Epithelial cell of proximal tubule (primary cell): Measurements from ENCODE around the gene IQSEC1. TPM values are rescaled to one million over a fixed set of nuclear protein-coding genes. Genes with fewer than 3 reads are reported as not detected.

Experiments
- DNase-seq: peaks from one replicate; pipeline ENCODE4 v3.0.0-alpha.2; 2011; ENCODE audit warnings: low read depth
- H3K4me3 ChIP-seq: 2 replicates; pipeline ENCODE4 v1.5.1; 2011; ENCODE audit warnings: low read depth, mild to moderate bottlenecking, low read length
- CTCF ChIP-seq: conservative IDR thresholded peaks from 2 replicates; pipeline ENCODE4 v1.5.1; 2012; ENCODE audit warnings: low read depth, mild to moderate bottlenecking, low read length
- total RNA-seq: library from RNA; depleted of rRNA; stranded (reverse); fragments of >200 nt; gene quantifications from 2 replicates; pipeline ENCODE4 v1.2.3, GENCODE V29; 2015

The IQSEC1 gene
- total RNA-seq, 1 donor from 2014 or later, result 8.8 TPM

- TF ChIP-seq CTCF, result no peak
- no peak for DNase-seq
- H3K4me3 ChIP-seq, result no peak overlapping the region
Measured at GRCh38 chr3:12935023-12935860, 138.0 kb downstream of the IQSEC1 start.

GRCh38 chr3:12934431-12934830 lies 138.8 kb downstream of the IQSEC1 start:
- DNase-seq, result no peak
- no peak overlapping the region for H3K4me3 ChIP-seq
- no peak for TF ChIP-seq CTCF

- TF ChIP-seq CTCF, result no peak
- no peak for DNase-seq
- no peak overlapping the region for H3K4me3 ChIP-seq
Measured at GRCh38 chr3:12933901-12934300, 139.3 kb downstream of the IQSEC1 start.

- no peak overlapping the region for H3K4me3 ChIP-seq
- no peak for DNase-seq
- no peak for TF ChIP-seq CTCF
Measured at GRCh38 chr3:12932754-12933153, 140.5 kb downstream of the IQSEC1 start.

- no peak for DNase-seq
- no peak overlapping the region for H3K4me3 ChIP-seq
- no peak for TF ChIP-seq CTCF
Measured at GRCh38 chr3:12932347-12932746, 140.9 kb downstream of the IQSEC1 start.

- no peak for TF ChIP-seq CTCF
- no peak for DNase-seq
- no peak overlapping the region for H3K4me3 ChIP-seq
Measured at GRCh38 chr3:12931273-12931905, 141.8 kb downstream of the IQSEC1 start.
